C4-2B (cell line): ENCODE measurements around the gene PPIL6.

ENCODE experiments used
- CTCF ChIP-seq: fragments of 450-650 bp; conservative IDR thresholded peaks from 2 replicates; pipeline ENCODE4 v1.5.1; 2017; ENCODE audit warnings: mild to moderate bottlenecking
- ZFX ChIP-seq: fragments of 450-650 bp; IDR thresholded peaks from 2 replicates; pipeline ENCODE4 v1.6.1; 2017

- TF ChIP-seq CTCF: no peak
- TF ChIP-seq ZFX: no peak
These were observed 27.3 kb upstream of the PPIL6 start for GRCh38 chr6:109467696-109468095.
